Measurements from ENCODE around the gene ACER1.

DNA sequence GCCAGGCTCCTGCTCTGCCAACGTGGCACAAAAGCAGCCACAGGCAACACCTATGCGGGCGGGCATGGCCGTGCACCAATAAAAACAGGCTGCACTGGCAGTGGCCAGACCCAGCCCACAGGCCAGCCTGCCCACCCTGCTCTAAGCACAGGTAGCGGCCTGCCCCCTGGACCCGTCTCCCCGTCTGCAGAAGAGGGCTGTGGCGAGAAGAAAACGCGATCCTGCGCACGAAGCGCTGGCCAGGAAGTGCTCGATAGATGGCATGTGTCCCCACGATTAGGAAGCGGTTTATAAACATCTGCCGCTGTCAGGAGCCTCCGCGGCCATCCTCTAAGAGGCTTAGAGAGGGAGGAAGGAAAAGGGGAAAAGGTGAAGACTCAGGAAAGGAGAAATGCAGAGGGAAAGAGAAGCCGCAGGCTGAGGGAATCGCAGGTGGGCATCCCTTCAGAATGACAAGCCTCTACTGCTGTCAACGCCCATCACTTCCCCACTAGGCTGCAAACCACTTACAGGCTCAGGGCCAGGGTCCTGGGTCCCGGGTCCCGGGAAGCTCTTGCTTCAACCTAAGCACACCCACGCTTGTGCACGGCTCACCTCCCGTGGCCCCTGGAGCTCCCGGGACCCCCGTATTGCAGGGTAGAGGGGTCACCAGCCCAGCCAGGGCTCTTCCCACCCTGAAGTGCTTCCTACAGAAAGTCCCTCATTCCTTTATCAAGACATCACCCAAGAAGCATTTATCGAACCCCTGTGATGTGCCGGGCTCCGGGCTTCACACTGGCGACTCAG, 64.1 kb downstream of the ACER1 start:
- TF ChIP-seq, protein P1, sequence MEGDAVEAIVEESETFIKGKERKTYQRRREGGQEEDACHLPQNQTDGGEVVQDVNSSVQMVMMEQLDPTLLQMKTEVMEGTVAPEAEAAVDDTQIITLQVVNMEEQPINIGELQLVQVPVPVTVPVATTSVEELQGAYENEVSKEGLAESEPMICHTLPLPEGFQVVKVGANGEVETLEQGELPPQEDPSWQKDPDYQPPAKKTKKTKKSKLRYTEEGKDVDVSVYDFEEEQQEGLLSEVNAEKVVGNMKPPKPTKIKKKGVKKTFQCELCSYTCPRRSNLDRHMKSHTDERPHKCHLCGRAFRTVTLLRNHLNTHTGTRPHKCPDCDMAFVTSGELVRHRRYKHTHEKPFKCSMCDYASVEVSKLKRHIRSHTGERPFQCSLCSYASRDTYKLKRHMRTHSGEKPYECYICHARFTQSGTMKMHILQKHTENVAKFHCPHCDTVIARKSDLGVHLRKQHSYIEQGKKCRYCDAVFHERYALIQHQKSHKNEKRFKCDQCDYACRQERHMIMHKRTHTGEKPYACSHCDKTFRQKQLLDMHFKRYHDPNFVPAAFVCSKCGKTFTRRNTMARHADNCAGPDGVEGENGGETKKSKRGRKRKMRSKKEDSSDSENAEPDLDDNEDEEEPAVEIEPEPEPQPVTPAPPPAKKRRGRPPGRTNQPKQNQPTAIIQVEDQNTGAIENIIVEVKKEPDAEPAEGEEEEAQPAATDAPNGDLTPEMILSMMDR (IDR thresholded peaks at IDR 0.05): no peak
- TF ChIP-seq EP300 (IDR thresholded peaks at IDR 0.05): no peak

Data from ovary (tissue), 3 donors.